Motor neuron (in vitro differentiated cells): Measurements from ENCODE around the gene VWA8. TPM values are rescaled to one million over a fixed set of nuclear protein-coding genes. Genes with fewer than 3 reads are reported as not detected.

Source experiments
- ATAC-seq, 8 experiments: fragments of 200-7000 bp; cut with Tn5 transposase; replicated peaks in 6 of 8; 2 replicates each; pipeline ENCODE4 v1.8.0; 2021; ENCODE audit warnings: mild to moderate bottlenecking in 8 of 8, moderate library complexity in 8 of 8
- H3K27ac ChIP-seq, 2 donors: fragments of 250-450 bp; sonication (Bioruptor Pico); 2 replicates each; pipeline ENCODE4 v1.9.0; 2021; ENCODE audit warnings: antibody characterized with exemption in 2 of 2, mild to moderate bottlenecking in 2 of 2, moderate library complexity in 1 of 2
- H3K4me1 ChIP-seq, 2 donors: fragments of 250-450 bp; sonication (Bioruptor Pico); replicated peaks in 1 of 2; 2 replicates each; pipeline ENCODE4 v1.6.1; 2021; ENCODE audit warnings: antibody characterized with exemption in 2 of 2, mild to moderate bottlenecking in 2 of 2, moderate library complexity in 1 of 2
- H3K4me3 ChIP-seq, 5 donors: fragments of 250-450 bp; sonication (Bioruptor Pico); 2 replicates each; pipeline ENCODE4 v1.9.0; 2021; ENCODE audit warnings: antibody characterized with exemption in 5 of 5, mild to moderate bottlenecking in 5 of 5, moderate library complexity in 4 of 5
- WGBS, 10 experiments: fragments of 450-650 bp; shearing (Covaris generic); methylation state at CpG; one replicate each; pipeline ENCODE4 v1.0.0; 2022; 5-methylcytosine and 5-hydroxymethylcytosine counted together
- in situ Hi-C, 9 experiments: fragments of 400-800 bp; cut with MboI; loops; one replicate each; pipeline ENCODE4 v1.15.0; 2021; ENCODE audit warnings: low sequenced_read_pairs in 9 of 9, low pct_unique_long_range_greater_than_20kb in 2 of 9; ENCODE audit not compliant: unreplicated experiment in 9 of 9
- total RNA-seq, 8 experiments: library from RNA; unstranded; fragments of 300-600 nt; gene quantifications; 2 replicates each; pipeline versions ENCODE4 v1.2.3 to v1.2.4, GENCODE V29; 2022

The VWA8 gene
- total RNA-seq, 8 experiments from 2014 or later, result 9.1 to 31.7 (median 11.8) TPM

DNA sequence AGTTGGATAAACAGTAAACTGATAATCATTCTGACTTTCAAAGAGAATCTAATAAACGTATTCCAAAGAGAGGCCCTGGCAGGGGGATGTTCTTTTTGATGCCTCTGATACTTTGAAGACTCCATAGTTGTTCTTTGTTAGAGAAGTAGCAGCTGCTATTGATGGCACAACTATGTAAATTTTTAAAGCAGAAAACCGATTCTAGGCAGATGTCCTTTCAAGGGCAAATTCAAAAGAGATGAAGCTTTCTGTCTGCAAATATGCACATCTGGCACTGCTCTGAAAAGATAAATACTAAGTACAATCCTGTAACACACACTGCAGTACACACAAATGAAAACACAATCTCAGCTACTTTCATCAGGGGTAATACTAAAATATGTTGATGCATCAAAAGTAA lies 250.1 kb downstream of the VWA8 start:
- ATAC-seq, result peak in 5 of 8 experiments; percentile 19 to 59 (median 50)
- no peak overlapping the region for H3K27ac ChIP-seq
- no peak overlapping the region for H3K4me3 ChIP-seq
- H3K4me1 ChIP-seq, result peaks cover 10 to 13% of the 10 kb centered on the region in 2 donors
- in situ Hi-C loops, result no loop called here
- whole genome bisulfite sequencing, 10 experiments, result 0 to 91% (median 42%) methylated on average over 1 to 2 of the region's 2 CpGs; no CpG with 5 or more reads in 1 of the 10 experiments

DNA sequence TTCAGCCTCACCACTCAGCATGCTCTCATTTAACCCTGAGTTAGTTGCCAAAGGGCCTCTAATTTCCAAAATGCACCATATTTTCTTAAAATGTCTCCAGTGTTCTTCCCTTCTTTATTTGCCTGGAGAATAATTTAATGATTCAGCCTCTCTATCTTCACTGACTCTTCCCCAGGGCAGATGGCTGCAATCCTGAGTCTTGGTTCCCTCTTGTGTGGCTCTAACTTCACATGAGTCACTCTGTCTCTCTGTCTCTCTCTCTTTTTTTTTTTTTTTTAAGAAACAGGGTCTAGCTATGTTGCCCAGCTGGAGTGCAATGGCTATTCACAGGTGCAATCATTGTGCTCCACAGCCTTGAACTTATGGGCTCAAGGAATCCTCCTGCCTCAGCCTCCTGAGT lies 251.4 kb downstream of the VWA8 start:
- Histone ChIP-seq H3K4me1 (peaks cover 12 to 19% of the 10 kb centered on the region in 2 donors), H3K4me3 (no peak overlapping the region), H3K27ac (no peak overlapping the region)
- no peak for ATAC-seq
- in situ Hi-C loops, result no loop called here

DNA sequence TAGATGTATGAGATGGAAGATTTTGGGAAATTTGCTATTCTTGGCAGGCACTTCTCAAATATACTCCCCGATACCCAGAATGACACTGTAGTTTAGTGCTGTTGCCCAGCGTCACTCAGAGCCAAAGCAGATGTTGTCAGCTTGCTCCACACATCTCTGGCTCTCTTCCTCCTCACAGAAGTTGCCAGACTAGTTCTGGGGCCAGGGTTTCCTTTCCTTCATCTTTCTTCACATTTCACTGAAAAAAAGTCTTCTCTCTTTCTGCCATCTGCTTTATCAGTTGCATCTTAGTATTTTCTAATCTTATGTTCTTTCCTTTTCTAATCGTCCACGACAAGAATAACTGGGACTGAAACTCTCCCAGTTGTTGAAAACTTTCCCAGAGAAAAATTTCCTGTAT lies 252.2 kb downstream of the VWA8 start:
- ATAC-seq, result no peak

DNA sequence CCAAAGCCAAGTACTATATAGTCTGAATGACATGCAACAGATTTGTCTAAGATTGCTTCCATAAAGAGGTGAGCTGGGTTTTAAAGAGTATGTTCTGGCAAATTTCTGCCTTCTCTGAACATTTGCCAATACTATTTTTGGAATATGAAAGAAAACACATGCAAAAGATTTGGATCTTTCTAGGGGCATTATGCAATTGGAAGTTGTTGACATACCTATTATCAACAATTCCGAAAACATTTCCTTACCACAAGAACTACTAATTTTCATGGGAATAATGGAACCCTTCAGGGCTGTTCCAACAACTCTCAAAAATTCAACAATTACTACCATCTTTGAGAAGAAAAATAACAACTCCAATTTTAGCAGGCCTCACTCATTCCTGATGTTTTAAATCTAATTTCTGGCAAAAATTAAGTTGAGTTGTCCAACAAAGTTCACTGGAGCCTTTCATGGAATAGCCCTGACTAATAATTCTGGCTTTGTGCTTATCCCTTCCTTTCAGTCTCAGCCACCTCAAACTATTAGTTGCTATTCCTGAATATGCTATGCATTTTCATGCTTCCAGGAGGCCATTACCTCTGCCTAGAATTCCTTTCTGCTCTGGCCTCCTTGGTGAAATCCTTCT lies 253.6 kb downstream of the VWA8 start:
- Histone ChIP-seq H3K27ac (no peak overlapping the region), H3K4me1 (peaks cover 12 to 19% of the 10 kb centered on the region in 2 donors), H3K4me3 (no peak overlapping the region)
- in situ Hi-C loops, result no loop called here
- 0 to 100% (median 91%) methylated on average over 1 of the region's 1 CpG; no CpG with 5 or more reads in 1 of the 10 experiments for WGBS, 10 experiments
- peak in 1 of 8 experiments; percentile 60 for ATAC-seq

More for the DNA sequence above, 252.2 kb downstream of the VWA8 start:
- Histone ChIP-seq H3K27ac (no peak overlapping the region), H3K4me1 (peaks cover 12 to 19% of the 10 kb centered on the region in 2 donors), H3K4me3 (no peak overlapping the region)
- 11 to 100% (median 78%) methylated on average over 2 to 4 of the region's 4 CpGs for WGBS, 10 experiments
- in situ Hi-C loops, result no loop called here

DNA sequence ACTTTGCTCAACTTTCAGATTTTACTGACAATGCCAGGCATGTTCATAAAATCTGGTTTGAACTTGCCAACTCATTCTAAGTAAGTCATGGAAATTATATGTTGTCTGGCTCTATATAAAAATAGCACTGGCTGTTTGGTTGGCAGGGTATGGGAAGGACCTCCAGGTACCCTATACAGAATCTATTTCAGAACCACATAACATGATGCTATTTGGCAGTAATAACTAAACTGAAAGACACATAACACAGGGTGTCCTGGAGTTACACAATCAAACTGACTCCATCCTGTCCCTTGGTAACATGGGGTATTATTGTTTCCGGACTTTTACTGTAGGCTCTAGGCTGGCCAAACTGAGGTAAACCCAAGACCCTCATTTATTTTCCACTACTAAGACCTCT lies 254.8 kb downstream of the VWA8 start:
- WGBS, 10 experiments, result 40 to 83% (median 43%) methylated on average over 1 of the region's 1 CpG; no CpG with 5 or more reads in 7 of the 10 experiments
- H3K4me3 ChIP-seq, result no peak overlapping the region
- H3K27ac ChIP-seq, result no peak overlapping the region
- in situ Hi-C loops, result no loop called here
- peak in 1 of 8 experiments; percentile 53 for ATAC-seq
- H3K4me1 ChIP-seq, result peaks cover 10 to 16% of the 10 kb centered on the region in 2 donors

DNA sequence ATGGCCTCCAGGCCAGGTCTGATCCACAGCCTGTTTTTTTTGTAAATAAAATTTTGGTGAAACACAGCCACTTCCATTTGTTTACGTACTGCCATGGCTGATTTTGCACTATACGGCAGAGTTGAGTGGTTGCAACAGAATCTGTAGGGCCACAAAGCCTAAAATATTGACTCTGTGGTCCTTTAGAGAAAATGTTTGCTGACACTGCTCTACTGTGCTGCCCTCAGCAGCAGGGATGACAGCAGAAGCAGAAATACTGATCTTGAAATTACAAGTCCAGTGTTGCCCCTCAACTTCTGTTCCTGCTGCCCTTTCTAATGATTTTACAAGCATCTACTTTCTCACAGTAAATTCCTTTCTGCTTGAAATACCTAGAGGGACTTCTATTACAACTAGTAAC lies 258.4 kb downstream of the VWA8 start:
- H3K4me1 ChIP-seq, result peaks cover 7 to 12% of the 10 kb centered on the region in 2 donors
- WGBS, 10 experiments, result 40 to 100% (median 90%) methylated on average over 1 to 2 of the region's 2 CpGs; no CpG with 5 or more reads in 3 of the 10 experiments
- ATAC-seq, result peak in 1 of 8 experiments; percentile 62
- H3K27ac ChIP-seq, result no peak overlapping the region
- in situ Hi-C loops, result no loop called here
- no peak overlapping the region for H3K4me3 ChIP-seq

DNA sequence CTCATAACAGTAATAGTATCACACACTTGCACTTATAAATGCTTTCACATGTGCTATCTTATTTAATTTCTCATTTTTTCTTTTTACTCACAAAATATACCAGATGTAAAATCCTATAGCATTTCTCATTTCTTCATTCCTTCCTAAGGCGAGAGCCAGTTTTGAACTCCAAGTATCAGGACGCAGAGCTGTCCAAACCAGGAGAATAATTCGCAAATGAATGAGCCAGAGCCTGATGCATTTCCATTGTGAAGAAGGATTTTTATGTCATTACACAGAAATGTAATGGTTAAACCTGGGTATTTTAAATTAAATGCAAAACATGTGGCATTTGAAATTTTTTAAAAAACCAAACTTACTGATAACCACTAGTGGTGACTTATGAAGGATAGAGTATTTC lies 259.2 kb downstream of the VWA8 start:
- H3K27ac ChIP-seq, result no peak overlapping the region
- 16 to 100% (median 85%) methylated on average over 2 to 3 of the region's 3 CpGs for WGBS, 10 experiments
- in situ Hi-C loops, result no loop called here
- no peak overlapping the region for H3K4me3 ChIP-seq
- H3K4me1 ChIP-seq, result peaks cover 14 to 21% of the 10 kb centered on the region in 2 donors
- ATAC-seq, result no peak

DNA sequence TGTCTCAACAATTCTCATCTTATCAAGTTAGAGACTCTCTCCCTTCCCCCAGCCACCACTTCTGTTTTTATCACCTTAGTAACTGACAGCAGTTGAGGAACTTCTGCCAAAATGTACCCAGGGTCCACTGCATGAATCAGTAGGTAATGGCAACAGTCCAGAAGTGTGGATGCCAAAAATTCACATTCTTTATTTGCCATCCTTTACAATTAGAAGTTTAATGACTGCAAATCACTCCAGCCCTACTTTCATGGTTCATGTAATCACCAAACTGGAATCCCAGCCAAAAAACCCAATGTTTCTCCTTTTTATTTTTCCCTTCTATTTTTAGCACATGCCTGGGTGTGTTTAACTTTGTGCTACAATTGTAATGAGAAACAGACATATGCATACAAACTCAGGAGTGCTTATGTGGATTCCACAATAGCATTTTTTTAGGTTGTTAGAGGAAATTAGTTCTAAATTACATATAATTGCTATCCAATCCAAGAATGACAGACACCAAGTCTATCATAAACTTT lies 260.1 kb downstream of the VWA8 start:
- H3K4me3 ChIP-seq, result no peak overlapping the region
- peak in 4 of 8 experiments; percentile 41 to 60 (median 49) for ATAC-seq
- in situ Hi-C loops, result no loop called here
- H3K4me1 ChIP-seq, result peaks cover 18 to 28% of the 10 kb centered on the region in 2 donors
- H3K27ac ChIP-seq, result no peak overlapping the region

DNA sequence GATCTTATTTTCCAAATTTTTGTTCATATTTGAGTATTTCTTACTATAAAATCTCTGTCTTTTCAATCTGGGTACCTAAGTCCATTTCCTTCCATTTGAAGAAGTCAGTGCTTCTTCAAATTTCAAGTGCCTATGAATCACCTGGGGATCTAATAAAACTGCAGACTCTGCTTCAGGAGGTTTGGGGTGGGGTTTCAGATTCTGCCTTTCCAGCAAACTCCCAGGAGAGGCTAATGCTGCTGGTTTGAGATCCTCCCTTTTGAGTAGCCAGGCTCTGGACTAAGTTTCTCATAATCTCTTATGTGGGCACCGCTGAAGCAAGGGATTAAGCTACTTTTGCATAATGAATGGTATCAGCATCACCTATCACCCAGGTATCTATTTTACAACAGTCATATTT lies 261.1 kb downstream of the VWA8 start:
- in situ Hi-C loops, result loop anchor here in 1 of 9 experiments (25.0 kb wide), 1 partner anchor 363 kb away; no protein-coding TSS in a partner anchor
- ATAC-seq, result no peak
- Histone ChIP-seq H3K4me3 (no peak overlapping the region), H3K27ac (no peak overlapping the region), H3K4me1 (peaks cover 26 to 31% of the 10 kb centered on the region in 2 donors)
- 100% methylated on average over 1 of the region's 1 CpG; no CpG with 5 or more reads in 6 of the 10 experiments for whole genome bisulfite sequencing, 10 experiments

DNA sequence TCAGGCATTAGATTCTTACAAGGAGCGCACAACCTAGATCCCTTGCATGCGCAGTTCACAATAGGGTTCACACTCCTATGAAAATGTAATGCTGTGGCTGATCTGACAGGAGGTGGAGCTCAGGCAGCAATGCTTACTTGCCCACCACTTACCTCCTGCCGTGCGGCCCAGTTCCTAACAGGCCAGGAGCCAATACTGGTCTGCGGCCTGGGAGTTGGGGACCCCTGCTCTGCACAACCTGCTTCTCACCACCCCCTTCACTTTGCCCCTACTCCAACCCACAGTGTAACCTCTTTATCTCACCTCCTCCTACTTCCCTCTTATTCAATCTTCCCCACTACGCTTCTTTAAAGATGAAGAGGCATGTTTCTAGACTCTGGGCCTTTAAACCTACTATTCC lies 263.3 kb downstream of the VWA8 start:
- WGBS, 10 experiments, result 42 to 100% (median 93%) methylated on average over 1 to 5 of the region's 6 CpGs; no CpG with 5 or more reads in 2 of the 10 experiments
- Histone ChIP-seq H3K27ac (peak overlapping the region in 1 of 2 donors; percentile 83), H3K4me1 (peaks cover 30 to 53% of the 10 kb centered on the region in 2 donors), H3K4me3 (no peak overlapping the region)
- no peak for ATAC-seq
- in situ Hi-C loops, result loop anchor here in 1 of 9 experiments (25.0 kb wide), 1 partner anchor 365 kb away; no protein-coding TSS in a partner anchor

DNA sequence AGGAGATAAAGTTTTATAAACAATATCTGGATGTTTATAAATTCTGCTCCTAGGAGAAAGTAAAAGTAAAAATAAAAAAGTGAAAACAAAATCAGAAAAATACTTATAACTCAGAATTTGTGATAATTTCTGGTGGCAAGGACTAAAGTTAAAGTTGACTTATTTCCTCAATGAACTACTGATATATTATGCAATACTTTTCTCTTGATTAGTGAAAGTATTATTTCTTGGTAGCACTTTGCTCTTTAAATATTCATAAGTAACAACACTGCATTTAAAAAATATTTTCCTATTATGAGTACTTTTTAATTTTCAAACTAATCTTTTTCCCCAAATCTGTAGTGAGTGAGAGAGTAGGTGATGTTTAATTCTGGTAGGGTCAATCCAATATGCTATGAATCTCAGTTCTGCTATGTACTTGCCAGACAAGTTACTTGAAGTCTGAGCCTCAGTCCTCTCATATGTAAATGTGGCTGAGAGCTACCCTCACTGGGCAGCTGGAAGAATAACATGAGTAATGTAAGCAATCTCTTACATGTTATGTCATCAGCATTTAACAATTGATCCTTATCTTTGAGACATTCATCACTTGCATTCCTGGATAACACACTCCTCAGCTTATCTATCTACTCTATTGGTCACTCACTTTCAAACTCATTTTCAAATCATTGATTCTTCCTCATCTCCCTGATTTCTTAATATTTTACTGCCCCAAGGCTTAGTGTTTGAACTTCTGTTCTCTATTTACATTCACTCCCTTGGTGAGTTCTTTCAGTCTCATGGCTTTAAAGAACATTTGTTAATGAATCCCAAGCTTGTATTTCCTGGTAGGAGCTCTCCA lies 264.5 kb downstream of the VWA8 start:
- Histone ChIP-seq H3K4me3 (no peak overlapping the region), H3K27ac (peak overlapping the region; percentile 65 to 83), H3K4me1 (peaks cover 30 to 53% of the 10 kb centered on the region in 2 donors)
- in situ Hi-C loops, result loop anchor here in 1 of 9 experiments (25.0 kb wide), 1 partner anchor 366 kb away; no protein-coding TSS in a partner anchor
- peak; percentile 79 to 95 (median 89) for ATAC-seq

DNA sequence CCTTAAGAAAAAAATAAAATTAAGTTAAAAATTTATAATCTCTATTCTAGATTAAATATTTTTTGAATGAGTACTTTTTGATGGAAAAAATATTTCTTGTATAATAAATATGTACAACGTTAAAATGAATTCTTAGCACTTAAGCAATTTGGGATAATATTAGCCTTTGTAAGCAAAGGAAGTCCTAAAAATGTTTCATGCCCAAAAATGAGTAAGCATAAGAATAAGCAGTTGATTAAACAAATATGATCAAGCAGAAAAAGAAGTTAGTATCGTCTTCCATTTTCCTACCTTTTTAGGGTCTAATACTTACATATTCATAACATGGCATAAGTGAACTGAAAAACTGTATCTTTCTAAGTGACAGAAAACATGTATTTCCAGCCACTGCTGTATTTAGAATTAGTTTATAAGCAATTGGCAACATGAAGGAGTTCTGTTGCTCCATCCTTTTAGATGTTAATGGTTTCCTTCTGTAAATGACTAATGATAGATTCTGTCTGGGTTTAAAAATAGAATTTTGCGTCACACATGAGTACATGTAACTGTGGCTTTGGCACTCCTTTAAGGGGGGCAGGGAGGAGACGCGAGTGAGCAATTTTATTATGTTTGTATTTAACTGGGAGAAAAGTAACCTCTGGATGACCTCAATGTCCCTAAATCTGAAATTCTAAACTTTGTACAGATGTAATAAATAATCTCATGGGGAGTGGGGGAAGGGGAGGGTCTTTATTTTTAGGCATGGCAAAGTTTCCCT lies 266.2 kb downstream of the VWA8 start:
- H3K4me1 ChIP-seq, result peaks cover 25 to 48% of the 10 kb centered on the region in 2 donors
- in situ Hi-C loops, result loop anchor here in 1 of 9 experiments (25.0 kb wide), 1 partner anchor 368 kb away; no protein-coding TSS in a partner anchor
- ATAC-seq, result peak; percentile 72 to 86 (median 80)
- H3K27ac ChIP-seq, result peak overlapping the region; percentile 40 to 55
- 0 to 80% (median 23%) methylated on average over 1 to 5 of the region's 5 CpGs for WGBS, 10 experiments
- H3K4me3 ChIP-seq, result no peak overlapping the region
